Measurements from ENCODE around the gene POLN.

The POLN gene

GRCh38 chr4:2045518-2045951, 196.4 kb downstream of the POLN start:
- Histone ChIP-seq H3K27me3 (replicated peaks) (peaks cover 7% of the 10 kb centered on the region), H3K36me3 (replicated peaks) (no peaks in the 10 kb centered on the region), H3K27ac (no peak overlapping the region), H3K4me3 (ENCODE audit: low read depth, low read length) (no peak overlapping the region)
- TF ChIP-seq CTCF (IDR thresholded peaks at IDR 0.05; ENCODE audit: low read depth, low read length, missing control alignments), result no peak
- in situ Hi-C loops (cut with HindIII; ENCODE audit: low pct_ligation_motif_present, low sequenced_read_pairs), result no loop called here
- DNase-seq, result no peak

- in situ Hi-C loops (cut with HindIII; ENCODE audit: low pct_ligation_motif_present, low sequenced_read_pairs), result no loop called here
- DNase-seq, result no peak
- peaks cover 13% of the 10 kb centered on the region for H3K27me3 ChIP-seq (replicated peaks)
- no peak overlapping the region for H3K27ac ChIP-seq
- no peaks in the 10 kb centered on the region for H3K36me3 ChIP-seq (replicated peaks)
- H3K4me3 ChIP-seq (ENCODE audit: low read depth, low read length), result no peak overlapping the region
- no peak for TF ChIP-seq CTCF (IDR thresholded peaks at IDR 0.05; ENCODE audit: low read depth, low read length, missing control alignments)
These were observed 197.1 kb downstream of the POLN start for GRCh38 chr4:2044542-2045517.

GRCh38 chr4:2044119-2044485, 197.8 kb downstream of the POLN start:
- Histone ChIP-seq H3K27ac (no peak overlapping the region), H3K27me3 (replicated peaks) (peaks cover 16% of the 10 kb centered on the region), H3K4me3 (ENCODE audit: low read depth, low read length) (no peak overlapping the region), H3K36me3 (replicated peaks) (no peaks in the 10 kb centered on the region)
- no peak for TF ChIP-seq CTCF (IDR thresholded peaks at IDR 0.05; ENCODE audit: low read depth, low read length, missing control alignments)
- in situ Hi-C loops (cut with HindIII; ENCODE audit: low pct_ligation_motif_present, low sequenced_read_pairs), result no loop called here
- no peak for DNase-seq

GRCh38 chr4:2043396-2044118, 198.4 kb downstream of the POLN start:
- in situ Hi-C loops (cut with HindIII; ENCODE audit: low pct_ligation_motif_present, low sequenced_read_pairs), result no loop called here
- TF ChIP-seq CTCF (IDR thresholded peaks at IDR 0.05; ENCODE audit: low read depth, low read length, missing control alignments), result no peak
- Histone ChIP-seq H3K27ac (no peak overlapping the region), H3K4me3 (ENCODE audit: low read depth, low read length) (no peak overlapping the region), H3K36me3 (replicated peaks) (no peaks in the 10 kb centered on the region), H3K27me3 (replicated peaks) (peaks cover 16% of the 10 kb centered on the region)
- no peak for DNase-seq

GRCh38 chr4:2042947-2043395, 198.9 kb downstream of the POLN start:
- H3K4me3 ChIP-seq (ENCODE audit: low read depth, low read length), result peak overlapping the region; percentile 73

More at GRCh38 chr4:2042947-2043395, 198.9 kb downstream of the POLN start:
- no peak overlapping the region for H3K27ac ChIP-seq
- no peak for DNase-seq
- TF ChIP-seq CTCF (IDR thresholded peaks at IDR 0.05; ENCODE audit: low read depth, low read length, missing control alignments), result no peak
- in situ Hi-C loops (cut with HindIII; ENCODE audit: low pct_ligation_motif_present, low sequenced_read_pairs), result no loop called here
- H3K36me3 ChIP-seq (replicated peaks), result no peaks in the 10 kb centered on the region
- peaks cover 16% of the 10 kb centered on the region for H3K27me3 ChIP-seq (replicated peaks)

Data from brain microvascular endothelial cell (primary cell).